Loucy (cell line): Measurements from ENCODE around the gene MAPT.

Experiments
- CTCF ChIP-seq: fragments of 200-600 bp; sonication (generic); conservative IDR thresholded peaks from 2 replicates; pipeline ENCODE4 v1.5.1; 2014; ENCODE audit warnings: mild to moderate bottlenecking, antibody characterized with exemption, low read length
- EZH2phosphoT487 ChIP-seq: fragments of 200-600 bp; IDR thresholded peaks from 2 replicates; pipeline ENCODE4 v1.6.1; 2018; ENCODE audit warnings: antibody characterized with exemption, mild to moderate bottlenecking, moderate library complexity, borderline replicate concordance

- no peak for TF ChIP-seq CTCF
- TF ChIP-seq EZH2phosphoT487 = no peak
These were observed 54.1 kb downstream of the MAPT start for GRCh38 chr17:45948498-45948880.
